Hepatocyte (in vitro differentiated cells): ENCODE results near the gene CEMP1. TPM values are rescaled to one million over a fixed set of nuclear protein-coding genes. Genes with fewer than 3 reads are reported as not detected.

Experiments used
- DNase-seq: peaks from one replicate; pipeline ENCODE4 v3.0.0-alpha.2; 2016; ENCODE audit warnings: low spot score
- H2AFZ ChIP-seq: fragments of 200-600 bp; sonication (generic); 2 replicates; pipeline ENCODE4 v1.6.0; 2016; ENCODE audit warnings: antibody characterized with exemption, mild to moderate bottlenecking
- H3K27ac ChIP-seq: fragments of 200-600 bp; sonication (generic); 2 replicates; pipeline ENCODE4 v1.5.1; 2016; ENCODE audit warnings: mild to moderate bottlenecking
- H3K27me3 ChIP-seq: fragments of 200-600 bp; sonication (generic); 2 replicates; pipeline ENCODE4 v1.6.1; 2016
- H3K36me3 ChIP-seq: fragments of 200-600 bp; sonication (generic); replicated peaks from 2 replicates; pipeline ENCODE4 v1.5.1; 2016; ENCODE audit warnings: low read depth; ENCODE audit not compliant: insufficient read depth
- H3K4me1 ChIP-seq: fragments of 200-600 bp; sonication (generic); 2 replicates; pipeline ENCODE4 v1.5.1; 2016; ENCODE audit warnings: mild to moderate bottlenecking, moderate library complexity; ENCODE audit not compliant: insufficient read depth
- H3K4me2 ChIP-seq: fragments of 200-600 bp; sonication (generic); 2 replicates; pipeline ENCODE4 v1.6.0; 2016
- H3K4me3 ChIP-seq: fragments of 200-600 bp; sonication (generic); 2 replicates; pipeline ENCODE4 v1.5.1; 2016; ENCODE audit warnings: mild to moderate bottlenecking
- H3K79me2 ChIP-seq: fragments of 200-600 bp; sonication (generic); 2 replicates; pipeline ENCODE4 v1.6.0; 2017; ENCODE audit warnings: mild to moderate bottlenecking
- H3K9me2 ChIP-seq: fragments of 200-600 bp; sonication (generic); replicated peaks from 2 replicates; pipeline ENCODE4 v1.6.0; 2017; ENCODE audit warnings: mild to moderate bottlenecking; ENCODE audit not compliant: insufficient read depth
- H3K9me3 ChIP-seq: fragments of 200-600 bp; sonication (generic); 2 replicates; pipeline ENCODE4 v1.5.1; 2016; ENCODE audit warnings: low read depth, mild to moderate bottlenecking
- H4K20me1 ChIP-seq: fragments of 200-600 bp; sonication (generic); 2 replicates; pipeline ENCODE4 v1.6.0; 2016; ENCODE audit warnings: mild to moderate bottlenecking; ENCODE audit not compliant: insufficient read depth, poor library complexity, severe bottlenecking
- EZH2 ChIP-seq: fragments of 200-600 bp; sonication (generic); IDR thresholded peaks from 2 replicates; pipeline ENCODE4 v1.6.1; 2016; ENCODE audit warnings: antibody characterized with exemption, mild to moderate bottlenecking, borderline replicate concordance
- EZH2phosphoT487 ChIP-seq: fragments of 200-600 bp; sonication (generic); IDR thresholded peaks from one replicate; pipeline ENCODE4 v1.6.1; 2018; ENCODE audit warnings: antibody characterized with exemption, mild to moderate bottlenecking, low read depth, moderate library complexity; ENCODE audit not compliant: unreplicated experiment, severe bottlenecking
- WGBS: methylation state at CpG from one replicate; pipeline ENCODE4 v1.1.6; 2016; ENCODE audit warnings: low lambda C conversion rate; ENCODE audit errors: missing lambda C conversion rate; 5-methylcytosine and 5-hydroxymethylcytosine counted together
- polyA plus RNA-seq: library from polyadenylated mRNA; unstranded; fragments of >200 nt; fragmentation: Nextera tagmentation; extraction: Ambion mirVana; gene quantifications from 2 replicates; pipeline ENCODE4 v1.2.1, GENCODE V29; 2016
- total RNA-seq: library from RNA; depleted of rRNA; stranded (reverse); fragments of >200 nt; gene quantifications from 2 replicates; pipeline ENCODE4 v1.2.3, GENCODE V29; 2014
- TF ChIP-seq, protein P1 (sequence below): fragments of 200-600 bp; sonication (generic); IDR thresholded peaks from 2 replicates; pipeline ENCODE4 v1.5.1; 2016; ENCODE audit warnings: antibody characterized with exemption, mild to moderate bottlenecking; ENCODE audit not compliant: poor library complexity

CEMP1 gene
- total and polyA plus RNA-seq, 2 experiments from 2014 or later, result 11.1 TPM; not detected in 1

DNA sequence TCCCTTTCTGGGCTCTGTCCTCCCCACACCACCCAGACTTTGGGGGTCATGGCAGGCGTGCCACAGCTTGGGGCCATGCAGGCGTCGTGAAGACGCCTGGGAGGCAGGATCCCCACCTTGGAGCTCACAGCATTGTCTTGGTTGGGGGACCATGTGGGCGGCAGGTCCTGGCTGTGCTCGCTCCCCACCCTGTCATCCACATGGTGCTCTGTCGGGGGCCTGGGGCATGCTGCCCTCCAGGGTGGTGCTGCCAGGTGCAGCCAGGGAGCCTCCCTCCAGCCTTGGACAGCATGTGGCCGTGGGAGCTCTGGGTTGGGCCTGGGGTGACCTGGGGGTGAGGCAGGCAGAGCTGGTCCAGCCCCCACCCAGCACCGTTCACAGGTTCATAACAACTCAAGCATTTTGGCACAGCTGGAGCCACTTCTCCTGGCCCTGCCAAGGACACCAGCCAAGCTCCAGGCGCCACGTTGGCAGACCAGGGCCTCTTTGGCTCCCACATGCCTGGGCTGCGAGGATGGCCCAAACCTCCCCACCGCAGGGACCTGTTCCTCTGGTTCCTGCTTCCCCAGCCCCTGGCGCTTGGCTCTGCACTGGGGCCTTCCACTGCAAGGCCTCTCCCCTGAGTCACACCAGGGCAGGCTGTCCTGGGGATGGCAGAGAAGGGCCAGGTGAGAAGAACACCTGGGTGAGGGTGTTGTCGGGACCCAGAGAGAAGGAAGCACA is 32.5 kb downstream of the CEMP1 start:
- Histone ChIP-seq H3K9me3 (no peaks in the 10 kb centered on the region), H4K20me1 (no peaks in the 10 kb centered on the region), H3K27ac (no peak overlapping the region), H3K9me2 (no peaks in the 10 kb centered on the region), H3K79me2 (peaks cover 8% of the 10 kb centered on the region), H3K27me3 (no peaks in the 10 kb centered on the region), H3K4me2 (no peak overlapping the region), H2AFZ (no peak overlapping the region), H3K4me3 (no peak overlapping the region), H3K4me1 (peaks cover 13% of the 10 kb centered on the region), H3K36me3 (no peaks in the 10 kb centered on the region)
- WGBS, result 94% methylated on average over 15 of the region's 15 CpGs
- TF ChIP-seq EZH2 (no peak), EZH2phosphoT487 (no peak)
- TF ChIP-seq, protein P1, sequence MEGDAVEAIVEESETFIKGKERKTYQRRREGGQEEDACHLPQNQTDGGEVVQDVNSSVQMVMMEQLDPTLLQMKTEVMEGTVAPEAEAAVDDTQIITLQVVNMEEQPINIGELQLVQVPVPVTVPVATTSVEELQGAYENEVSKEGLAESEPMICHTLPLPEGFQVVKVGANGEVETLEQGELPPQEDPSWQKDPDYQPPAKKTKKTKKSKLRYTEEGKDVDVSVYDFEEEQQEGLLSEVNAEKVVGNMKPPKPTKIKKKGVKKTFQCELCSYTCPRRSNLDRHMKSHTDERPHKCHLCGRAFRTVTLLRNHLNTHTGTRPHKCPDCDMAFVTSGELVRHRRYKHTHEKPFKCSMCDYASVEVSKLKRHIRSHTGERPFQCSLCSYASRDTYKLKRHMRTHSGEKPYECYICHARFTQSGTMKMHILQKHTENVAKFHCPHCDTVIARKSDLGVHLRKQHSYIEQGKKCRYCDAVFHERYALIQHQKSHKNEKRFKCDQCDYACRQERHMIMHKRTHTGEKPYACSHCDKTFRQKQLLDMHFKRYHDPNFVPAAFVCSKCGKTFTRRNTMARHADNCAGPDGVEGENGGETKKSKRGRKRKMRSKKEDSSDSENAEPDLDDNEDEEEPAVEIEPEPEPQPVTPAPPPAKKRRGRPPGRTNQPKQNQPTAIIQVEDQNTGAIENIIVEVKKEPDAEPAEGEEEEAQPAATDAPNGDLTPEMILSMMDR, result no peak
- DNase-seq, result no peak

DNA sequence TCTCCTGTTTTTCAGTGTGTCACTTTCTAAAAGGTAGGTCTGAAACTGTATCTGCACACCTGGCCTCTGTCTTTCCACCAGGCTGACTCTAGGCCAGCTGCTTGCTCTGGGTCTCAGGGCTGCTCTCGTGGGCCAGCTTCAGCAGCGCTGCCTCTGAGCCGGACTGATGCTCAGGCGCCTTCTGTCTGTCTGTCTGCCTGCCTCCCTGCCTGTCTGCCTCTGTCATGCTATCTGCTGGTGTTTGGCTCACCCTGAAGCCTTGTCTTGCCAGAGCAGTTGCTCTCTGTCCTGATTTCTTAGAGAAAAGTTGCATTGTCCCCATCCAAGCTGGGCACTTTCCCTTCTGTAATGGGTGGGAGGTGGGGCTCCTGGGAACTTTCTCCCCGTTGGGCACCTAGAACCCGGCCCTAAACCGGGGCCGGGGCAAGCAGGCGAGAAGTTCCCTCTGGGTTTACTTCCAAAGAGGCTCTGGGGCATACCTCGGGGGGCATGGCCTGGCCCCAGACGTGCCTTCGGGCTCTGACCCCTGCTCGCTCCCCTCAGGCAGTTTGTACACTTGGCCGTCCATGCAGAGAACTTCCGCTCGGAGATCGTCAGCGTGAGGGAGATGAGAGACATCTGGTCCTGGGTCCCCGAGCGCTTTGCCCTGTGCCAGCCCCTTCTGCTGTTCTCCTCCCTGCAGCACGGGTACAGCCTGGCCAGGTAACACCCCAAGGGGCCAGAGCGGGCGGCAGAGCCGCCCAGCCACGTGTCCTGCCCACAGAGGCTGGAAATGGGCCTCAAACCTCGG is 33.3 kb downstream of the CEMP1 start:
- H3K27ac ChIP-seq, result no peak overlapping the region
- WGBS, result 93% methylated on average over 26 of the region's 26 CpGs
- H3K4me3 ChIP-seq, result no peak overlapping the region
- TF ChIP-seq EZH2phosphoT487 (no peak), EZH2 (no peak)
- TF ChIP-seq, protein P1, result no peak
- no peaks in the 10 kb centered on the region for H3K27me3 ChIP-seq
- peaks cover 12% of the 10 kb centered on the region for H3K4me1 ChIP-seq
- no peaks in the 10 kb centered on the region for H4K20me1 ChIP-seq
- H3K36me3 ChIP-seq, result no peaks in the 10 kb centered on the region
- no peaks in the 10 kb centered on the region for H3K9me3 ChIP-seq
- no peak for DNase-seq
- no peak overlapping the region for H2AFZ ChIP-seq
- no peak overlapping the region for H3K4me2 ChIP-seq
- H3K79me2 ChIP-seq, result peaks cover 11% of the 10 kb centered on the region
- H3K9me2 ChIP-seq, result no peaks in the 10 kb centered on the region

DNA sequence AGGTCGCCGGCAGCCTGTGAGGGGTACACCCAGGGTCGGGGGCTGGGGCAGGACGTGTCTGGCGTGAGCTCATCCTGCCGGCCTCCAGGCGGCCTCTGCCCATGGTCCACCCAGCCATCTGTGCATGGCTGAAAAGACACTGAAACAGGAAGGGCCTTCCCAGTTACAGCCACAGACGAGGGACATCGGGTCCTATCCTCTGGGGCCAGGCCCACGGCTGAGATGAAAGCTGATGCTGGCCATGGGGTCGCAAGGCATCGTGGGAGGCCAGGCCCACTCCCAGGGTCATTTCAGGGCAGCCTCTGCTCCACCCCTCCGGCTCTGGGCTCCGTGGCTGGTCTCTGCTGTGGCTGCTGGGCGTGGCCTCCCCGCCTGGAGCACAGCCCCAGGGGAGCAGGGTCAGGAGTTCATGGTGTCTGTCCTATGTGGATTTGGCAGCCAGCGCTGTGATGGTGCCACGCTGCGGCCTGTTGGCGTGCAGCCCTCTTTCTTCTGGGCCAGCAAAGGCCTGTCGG is 34.0 kb downstream of the CEMP1 start:
- H2AFZ ChIP-seq, result no peak overlapping the region
- 81% methylated on average over 18 of the region's 21 CpGs for whole genome bisulfite sequencing
- DNase-seq, result no peak
- no peak overlapping the region for H3K4me2 ChIP-seq
- TF ChIP-seq EZH2phosphoT487 (no peak), EZH2 (no peak)
- TF ChIP-seq, protein P1, result no peak
- H3K4me3 ChIP-seq, result no peak overlapping the region
- H3K36me3 ChIP-seq, result no peaks in the 10 kb centered on the region
- no peaks in the 10 kb centered on the region for H3K9me2 ChIP-seq
- H3K4me1 ChIP-seq, result peaks cover 5% of the 10 kb centered on the region
- peaks cover 11% of the 10 kb centered on the region for H3K79me2 ChIP-seq
- H3K9me3 ChIP-seq, result no peaks in the 10 kb centered on the region
- H4K20me1 ChIP-seq, result no peaks in the 10 kb centered on the region
- H3K27ac ChIP-seq, result no peak overlapping the region
- no peaks in the 10 kb centered on the region for H3K27me3 ChIP-seq
